Hepatocyte (in vitro differentiated cells): ENCODE results near the gene NEDD9.

ENCODE experiments used
- CTCF ChIP-seq: fragments of 200-600 bp; sonication (generic); IDR thresholded peaks from 2 replicates; pipeline ENCODE4 v1.5.1; 2016; ENCODE audit warnings: antibody characterized with exemption, mild to moderate bottlenecking; ENCODE audit not compliant: poor library complexity
- EZH2 ChIP-seq: fragments of 200-600 bp; sonication (generic); IDR thresholded peaks from 2 replicates; pipeline ENCODE4 v1.6.1; 2016; ENCODE audit warnings: antibody characterized with exemption, mild to moderate bottlenecking, borderline replicate concordance
- EZH2phosphoT487 ChIP-seq: fragments of 200-600 bp; sonication (generic); IDR thresholded peaks from one replicate; pipeline ENCODE4 v1.6.1; 2018; ENCODE audit warnings: antibody characterized with exemption, mild to moderate bottlenecking, low read depth, moderate library complexity; ENCODE audit not compliant: unreplicated experiment, severe bottlenecking

- TF ChIP-seq CTCF = no peak
- TF ChIP-seq EZH2phosphoT487 = no peak
- no peak for TF ChIP-seq EZH2
Observed at GRCh38 chr6:11237428-11237827, 5.0 kb upstream of the NEDD9 start.
